Measurements from ENCODE around the gene APOBEC3A. TPM values are rescaled to one million over a fixed set of nuclear protein-coding genes. Genes with fewer than 3 reads are reported as not detected.
"Not testable (repeated sequence)": the region's sequence is repeated elsewhere in the genome, so short reads cannot be mapped to it uniquely, and the experiment has no call there.

The APOBEC3A gene
- total RNA-seq, 1 donor from 2014 or later, result 3.7 TPM

- DNase-seq, result peak; percentile 92
Measured at GRCh38 chr22:38981992-38982927, 24.9 kb downstream of the APOBEC3A start, which contains the start of gene APOBEC3B. Gene APOBEC3B, plus strand, starts transcription at chr22:38982347. Its CDS starts 107 bp downstream, at chr22:38982454.

- no peak for DNase-seq
Measured at GRCh38 chr22:38984224-38984623, 26.8 kb downstream of the APOBEC3A start.

DNA sequence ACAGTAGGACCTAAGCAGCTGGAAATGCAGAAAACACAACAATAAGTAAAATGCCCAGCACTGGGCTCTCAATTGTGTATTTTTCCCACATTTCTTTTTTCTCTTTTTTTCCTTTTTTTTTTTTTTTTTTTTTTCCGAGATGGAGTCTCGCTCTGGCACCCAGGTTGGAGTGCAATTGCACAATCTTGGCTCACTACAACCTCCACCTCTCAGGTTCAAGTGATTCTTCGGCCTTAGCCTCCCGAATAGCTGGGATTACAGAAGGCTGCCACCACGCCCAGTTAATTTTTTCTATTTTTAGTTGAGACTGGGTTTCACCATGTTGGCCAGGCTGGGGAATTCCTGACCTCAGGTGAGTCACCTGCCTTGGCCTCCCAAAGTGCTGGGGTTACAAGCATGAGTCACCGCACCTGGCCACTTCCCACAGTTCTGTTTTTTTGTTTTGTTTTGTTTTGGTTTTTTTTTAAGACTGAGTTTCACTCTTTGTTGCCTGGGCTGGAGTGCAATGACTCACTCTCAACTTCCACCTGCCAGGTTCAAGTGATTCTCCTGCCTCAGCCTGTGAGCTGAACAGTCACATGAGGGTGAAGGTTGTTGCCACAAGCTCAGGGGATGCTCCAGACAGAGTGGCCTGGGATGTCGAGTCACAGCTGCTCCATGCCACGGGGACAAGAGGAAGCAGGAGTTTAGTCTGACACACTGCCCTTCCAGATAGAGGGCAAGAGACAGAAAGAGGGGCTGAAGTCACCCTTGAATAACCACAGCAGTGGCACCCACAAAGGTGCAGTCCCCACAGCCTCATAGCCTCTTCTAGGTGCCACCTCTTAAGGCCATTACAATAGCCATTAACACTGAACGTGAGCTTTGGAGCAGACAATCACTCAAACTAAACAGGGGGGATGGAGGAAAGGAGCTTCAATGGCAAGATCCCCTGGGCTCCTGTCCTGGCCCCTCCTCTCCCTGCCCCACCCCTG is 27.7 kb downstream of the APOBEC3A start:
- DNase-seq, result not testable (repeated sequence)

DNA sequence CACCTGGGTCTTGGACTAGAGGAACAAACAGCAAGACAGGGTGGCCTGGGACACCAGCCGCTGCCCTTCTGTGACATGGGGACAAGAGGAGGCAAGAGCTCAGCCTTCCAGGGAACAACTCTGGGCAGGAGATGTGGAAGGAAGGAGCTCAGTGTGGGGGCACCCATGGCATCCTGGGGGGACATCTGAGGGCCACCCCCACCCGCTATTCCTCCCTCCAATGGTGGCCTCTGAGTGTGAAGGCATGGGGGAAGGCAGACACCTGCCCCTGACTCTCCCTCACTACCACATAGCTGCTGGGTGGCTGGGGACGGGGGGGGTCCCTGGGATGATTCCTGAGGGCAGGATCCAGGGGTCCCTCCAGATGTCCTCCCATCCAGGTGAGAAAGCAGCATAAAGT is 29.2 kb downstream of the APOBEC3A start:
- no peak for DNase-seq

GRCh38 chr22:38987171-38987895 is 29.9 kb downstream of the APOBEC3A start:
- DNase-seq, result no peak

GRCh38 chr22:38989466-38989865 is 32.1 kb downstream of the APOBEC3A start:
- DNase-seq, result no peak

DNA sequence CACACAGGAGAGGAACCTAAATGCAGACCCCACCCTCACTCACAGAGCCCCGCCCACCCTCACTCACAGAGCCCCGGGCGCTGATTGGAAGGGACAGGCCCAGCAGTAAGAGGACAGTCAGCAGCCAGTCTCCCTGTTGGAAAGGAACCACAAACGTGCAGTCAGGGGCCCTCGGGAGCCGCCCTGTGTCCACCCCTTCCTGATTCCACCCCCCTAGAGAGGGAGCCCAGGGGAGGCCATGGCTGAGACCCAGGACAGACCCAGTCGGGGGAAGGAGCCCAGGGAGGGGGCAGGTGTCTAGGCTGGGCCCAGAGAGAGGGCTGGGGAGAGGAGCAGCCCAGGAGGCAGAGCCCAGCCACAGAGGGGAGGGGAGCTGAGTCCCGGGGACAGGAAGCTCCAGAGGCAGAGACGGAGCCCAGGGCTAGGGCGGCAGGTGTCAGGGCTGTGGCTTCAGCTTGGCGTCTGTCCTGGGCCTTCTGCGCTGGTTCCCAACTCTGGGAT is 35.5 kb downstream of the APOBEC3A start:
- DNase-seq, result peak; percentile 36

GRCh38 chr22:38996105-38996504 is 38.7 kb downstream of the APOBEC3A start:
- DNase-seq, result no peak

- DNase-seq, result no peak
Measured at GRCh38 chr22:38997518-38997917, 40.1 kb downstream of the APOBEC3A start.

- peak; percentile 90 for DNase-seq
Measured at GRCh38 chr22:39003165-39003638, 45.8 kb downstream of the APOBEC3A start.

- DNase-seq, result no peak
Measured at GRCh38 chr22:39007177-39007576, 49.8 kb downstream of the APOBEC3A start.

DNA sequence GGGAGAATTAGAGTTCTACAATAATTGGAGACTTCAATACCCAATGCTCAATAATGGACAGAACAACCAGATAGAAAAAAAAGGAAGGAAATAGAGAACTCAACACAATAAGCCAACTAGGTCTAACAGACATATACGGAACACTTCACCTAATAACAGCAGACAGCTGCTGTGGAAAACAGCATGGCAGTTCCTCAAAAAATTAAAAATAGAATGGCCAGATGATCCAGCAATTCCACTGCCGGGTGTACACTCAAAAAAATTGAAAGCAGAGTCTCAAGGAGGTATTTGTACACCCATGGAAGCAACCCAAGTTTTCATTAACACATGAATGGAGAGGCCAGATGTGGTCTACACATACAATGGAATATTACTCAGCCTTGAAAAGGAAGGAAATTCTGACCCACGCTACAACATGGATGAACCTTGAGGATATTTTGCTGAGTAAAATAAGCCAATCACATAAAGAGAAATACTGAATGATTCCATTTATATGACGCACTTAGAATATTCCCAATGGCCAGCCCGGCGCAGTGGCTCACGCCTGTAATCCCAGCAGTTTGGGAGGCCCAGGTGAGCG is 51.0 kb downstream of the APOBEC3A start:
- DNase-seq, result not testable (repeated sequence)

DNA sequence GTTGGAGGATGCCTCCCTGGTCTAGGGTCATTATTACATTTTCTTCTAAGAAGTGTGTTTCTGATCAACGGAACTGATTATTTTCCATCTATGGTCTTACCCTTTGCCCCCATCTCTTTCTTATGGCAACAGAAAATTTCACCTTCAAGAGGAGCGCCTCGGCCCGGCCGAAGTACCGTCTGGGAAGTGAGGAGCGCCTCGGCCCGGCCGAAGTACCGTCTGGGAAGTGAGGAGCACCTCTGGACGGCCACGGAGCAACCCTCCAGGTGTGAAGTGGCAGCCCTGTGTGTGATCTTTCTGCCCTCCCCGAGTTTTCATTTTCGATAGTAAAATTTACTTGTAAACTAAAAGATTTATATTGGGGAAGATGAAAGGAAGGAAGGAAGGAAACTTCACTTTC is 53.5 kb downstream of the APOBEC3A start:
- DNase-seq, result no peak

Other genes starting within 250 kb of the APOBEC3A start
- 173 TPM for gene SUN2, start 201.6 kb upstream of the APOBEC3A start, total RNA-seq
- gene DNAL4, start 163.5 kb upstream of the APOBEC3A start, total RNA-seq, result 9.3 TPM
- gene NPTXR, start 113.6 kb upstream of the APOBEC3A start, total RNA-seq, result 12.3 TPM
- gene CBX6, start 85.4 kb upstream of the APOBEC3A start, total RNA-seq, result 29.7 TPM
- gene APOBEC3B, start 24.7 kb downstream of the APOBEC3A start, total RNA-seq, result 2.2 TPM
- 5.8 TPM for gene APOBEC3C, start 56.6 kb downstream of the APOBEC3A start, total RNA-seq
- gene APOBEC3D, start 63.5 kb downstream of the APOBEC3A start, total RNA-seq, result 0.62 TPM
- gene APOBEC3F, start 83.3 kb downstream of the APOBEC3A start, total RNA-seq, result 2.8 TPM
- gene APOBEC3G, start 119.7 kb downstream of the APOBEC3A start, total RNA-seq, result 6.6 TPM
- gene APOBEC3H, start 139.6 kb downstream of the APOBEC3A start, total RNA-seq, result not detected
- gene CBX7, start 195.1 kb downstream of the APOBEC3A start, total RNA-seq, result 8.3 TPM

Measured in tongue (tissue), 2 donors.